HG03521 (cell line): ENCODE measurements around the gene SPPL3.
"Not testable (repeated sequence)": the region's sequence is repeated elsewhere in the genome, so short reads cannot be mapped to it uniquely, and the experiment has no call there.

Experiments
- ATAC-seq: cut with Tn5 transposase; IDR thresholded peaks from one replicate; pipeline ENCODE4 v1.9.1; 2021; ENCODE audit warnings: mild to moderate bottlenecking, moderate library complexity; ENCODE audit not compliant: unreplicated experiment

SPPL3 gene, protein sequence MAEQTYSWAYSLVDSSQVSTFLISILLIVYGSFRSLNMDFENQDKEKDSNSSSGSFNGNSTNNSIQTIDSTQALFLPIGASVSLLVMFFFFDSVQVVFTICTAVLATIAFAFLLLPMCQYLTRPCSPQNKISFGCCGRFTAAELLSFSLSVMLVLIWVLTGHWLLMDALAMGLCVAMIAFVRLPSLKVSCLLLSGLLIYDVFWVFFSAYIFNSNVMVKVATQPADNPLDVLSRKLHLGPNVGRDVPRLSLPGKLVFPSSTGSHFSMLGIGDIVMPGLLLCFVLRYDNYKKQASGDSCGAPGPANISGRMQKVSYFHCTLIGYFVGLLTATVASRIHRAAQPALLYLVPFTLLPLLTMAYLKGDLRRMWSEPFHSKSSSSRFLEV

DNA sequence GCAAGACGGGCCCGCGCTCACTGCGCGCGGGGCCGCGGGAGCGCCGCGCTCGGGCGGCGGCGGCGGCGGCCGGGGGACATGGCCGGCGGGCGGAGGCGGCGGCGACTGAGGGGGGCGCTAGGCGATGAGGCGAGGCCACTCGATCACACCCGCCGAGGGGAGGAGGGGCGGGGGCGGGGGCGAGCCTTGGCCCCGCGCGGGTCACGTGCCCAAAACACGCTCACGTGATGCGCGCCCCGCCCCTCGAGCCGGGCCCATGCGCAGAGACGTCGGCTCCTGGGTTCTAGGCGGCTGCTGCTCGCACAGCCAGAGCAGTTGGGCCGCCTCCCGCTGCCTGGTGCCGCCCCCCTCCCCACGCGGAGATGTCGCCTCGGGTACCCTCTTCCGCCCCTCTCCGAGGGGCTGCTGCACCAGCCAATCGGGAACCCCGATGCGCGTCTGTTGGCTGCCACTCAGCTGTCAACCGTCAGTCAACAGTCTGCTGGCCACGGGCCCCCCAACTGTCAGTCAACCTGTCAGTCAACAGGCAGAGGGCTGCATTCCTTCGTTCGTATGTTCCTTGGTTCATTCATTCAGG, at the start of gene SPPL3:
SPPL3 (minus strand) TSS at position 162 of the 577 bp plus-strand sequence. CDS start 491 bp downstream, outside the sequence.
- ATAC-seq, result peak; percentile 61

DNA sequence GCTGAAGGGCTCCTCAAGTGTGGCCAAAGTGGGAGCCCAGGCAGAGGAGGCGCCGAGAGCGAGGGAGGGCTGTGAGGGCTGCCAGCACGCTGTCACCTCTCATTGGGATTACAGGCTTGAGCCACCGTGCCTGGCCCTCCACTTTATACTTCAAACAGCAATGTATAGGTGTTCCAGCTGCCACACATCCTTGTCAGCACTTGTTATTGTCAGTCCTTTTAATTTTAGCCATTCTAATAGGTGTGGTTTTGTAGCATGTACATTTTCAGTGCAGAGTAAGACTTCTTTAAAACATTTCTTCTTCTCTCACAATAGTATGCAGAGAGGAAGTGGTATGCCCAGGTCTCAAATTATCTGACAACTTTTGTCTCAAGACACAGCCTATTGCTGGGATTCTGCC, 46.6 kb upstream of the SPPL3 start:
- no peak for ATAC-seq

DNA sequence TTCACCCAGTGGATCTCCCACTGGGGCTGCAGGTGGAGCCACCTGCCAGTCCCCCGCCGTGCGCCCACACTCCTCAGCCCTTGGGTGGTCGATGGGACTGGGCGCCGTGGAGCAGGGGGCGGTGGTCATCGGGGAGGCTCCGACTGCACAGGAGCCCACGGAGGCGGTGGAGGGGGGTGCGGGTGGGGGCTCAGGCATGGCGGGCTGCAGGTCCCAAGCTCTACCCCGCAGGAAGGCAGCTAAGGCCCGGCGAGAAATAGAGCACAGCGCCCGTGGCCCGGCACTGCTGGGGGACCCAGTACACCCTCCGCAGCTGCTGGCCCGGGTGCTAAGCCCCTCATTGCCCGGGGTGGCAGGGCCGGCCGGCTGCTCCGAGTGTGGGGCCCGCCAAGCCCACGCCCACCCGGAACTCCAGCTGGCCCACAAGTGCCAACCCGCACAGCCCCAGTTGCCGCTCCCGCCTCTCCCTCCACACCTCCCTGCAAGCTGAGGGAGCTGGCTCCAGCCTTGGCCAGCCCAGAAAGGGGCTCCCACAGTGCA, 46.2 kb upstream of the SPPL3 start:
- not testable (repeated sequence) for ATAC-seq

DNA sequence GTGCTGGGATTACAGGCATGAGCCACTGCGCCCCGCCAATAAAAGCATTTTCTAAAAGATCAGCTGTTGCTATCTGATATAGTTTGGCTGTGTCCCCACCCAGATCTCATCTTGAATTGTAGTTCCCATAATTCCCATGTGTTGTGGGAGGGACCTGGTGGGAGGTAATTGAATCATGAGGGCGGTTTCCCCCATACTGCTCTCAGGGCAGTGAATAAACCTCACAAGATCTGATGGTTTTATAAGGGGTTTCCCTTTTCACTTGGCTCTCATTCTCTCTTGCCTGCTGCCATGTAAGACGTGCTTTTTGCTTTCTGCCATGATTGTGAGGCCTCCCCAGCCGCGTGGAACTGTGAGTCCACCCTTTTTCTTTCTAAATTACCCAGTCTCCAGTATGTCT, 41.4 kb upstream of the SPPL3 start:
- not testable (repeated sequence) for ATAC-seq

DNA sequence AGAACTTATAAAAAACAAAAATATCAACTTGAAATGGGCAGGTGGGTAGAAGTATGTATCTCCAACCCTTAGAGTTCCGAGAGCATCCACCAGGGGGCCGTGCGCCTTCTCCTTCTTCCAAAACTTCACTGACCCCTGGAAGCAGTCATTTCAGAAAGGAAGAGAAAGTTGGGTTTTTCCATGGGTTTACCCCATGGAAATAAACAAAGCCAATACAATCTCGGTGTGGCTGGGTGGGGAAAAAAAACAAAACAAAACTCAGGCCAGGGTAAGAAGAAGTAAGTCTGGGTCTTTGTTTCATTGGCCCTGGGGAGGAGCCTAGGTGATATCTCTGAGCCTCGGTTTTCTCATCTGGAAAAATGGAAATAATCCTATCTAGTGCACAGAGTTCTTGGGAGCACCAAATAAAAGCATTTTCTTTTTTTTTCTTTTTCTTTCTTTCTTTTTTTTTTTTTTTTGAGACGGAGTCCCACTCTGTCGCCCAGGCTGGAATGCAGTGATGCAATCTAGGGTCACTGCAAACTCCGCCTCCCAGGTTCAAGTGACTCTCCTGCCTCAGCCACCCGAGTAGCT, 40.6 kb upstream of the SPPL3 start:
- ATAC-seq, result no peak

DNA sequence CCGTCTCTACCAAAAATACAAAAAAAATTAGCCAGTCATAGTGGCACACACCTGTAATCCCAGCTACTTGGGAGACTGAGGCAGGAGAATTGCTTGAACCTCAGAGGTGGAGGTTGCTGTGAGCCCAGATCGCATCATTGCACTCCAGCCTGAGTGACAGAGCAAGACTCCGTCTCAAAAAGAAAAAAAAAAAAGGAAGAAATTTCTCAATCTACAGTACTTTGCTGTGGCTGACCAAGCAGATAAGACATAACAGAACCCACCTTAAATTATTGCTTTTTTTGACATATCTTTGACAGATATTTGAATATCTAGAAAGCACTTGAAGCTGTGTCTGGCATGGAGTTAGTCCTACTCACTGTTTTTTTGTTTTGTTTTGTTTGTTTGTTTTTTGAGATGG, 39.3 kb upstream of the SPPL3 start:
- no peak for ATAC-seq

DNA sequence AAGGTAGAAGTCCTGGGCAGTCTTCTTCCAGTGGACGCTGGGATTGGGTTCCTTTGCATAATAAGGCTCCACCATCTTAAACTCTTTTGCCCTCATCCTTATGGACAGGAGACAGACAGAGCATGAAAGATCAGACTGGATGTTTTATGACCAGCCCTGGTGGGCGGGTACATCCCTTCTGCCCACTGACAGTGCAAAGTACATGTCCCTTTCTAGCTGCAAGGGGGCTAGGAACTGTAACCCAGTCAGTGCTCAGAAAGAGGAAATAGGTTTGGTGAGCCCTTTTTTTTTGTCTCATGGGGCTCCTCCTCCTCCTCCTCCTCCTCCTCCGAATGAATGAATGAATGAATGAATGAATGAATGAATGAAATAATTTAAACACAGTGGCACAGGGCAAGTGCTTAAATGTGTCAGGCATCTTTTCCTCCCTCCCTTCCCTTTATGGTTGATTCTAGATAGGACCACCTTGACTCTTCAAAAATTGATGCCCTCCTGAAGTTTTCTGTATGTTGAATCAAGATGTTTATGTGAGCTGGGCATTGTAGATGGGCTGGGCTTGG, 37.8 kb upstream of the SPPL3 start:
- ATAC-seq, result no peak

DNA sequence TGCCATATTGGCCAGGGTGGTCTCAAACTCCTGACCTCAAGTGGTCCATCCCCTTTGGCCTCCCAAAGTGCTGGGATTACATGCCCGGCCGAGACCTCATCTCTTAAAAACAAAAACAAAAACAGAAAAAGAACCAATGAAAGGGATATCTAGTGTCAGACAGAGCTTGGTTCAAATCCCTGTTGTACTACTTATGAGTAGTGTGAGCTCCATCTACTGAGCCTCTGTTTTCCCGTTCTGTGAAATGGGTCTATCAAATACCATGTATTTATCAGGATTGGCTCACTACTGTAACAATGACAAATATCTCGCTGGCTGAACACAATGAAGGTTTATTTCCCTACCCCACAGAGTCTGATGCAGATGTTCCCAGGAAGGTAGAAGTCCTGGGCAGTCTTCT, 37.3 kb upstream of the SPPL3 start:
- ATAC-seq, result no peak

GRCh38 chr12:120940799-120941198, 36.6 kb upstream of the SPPL3 start:
- ATAC-seq, result no peak

DNA sequence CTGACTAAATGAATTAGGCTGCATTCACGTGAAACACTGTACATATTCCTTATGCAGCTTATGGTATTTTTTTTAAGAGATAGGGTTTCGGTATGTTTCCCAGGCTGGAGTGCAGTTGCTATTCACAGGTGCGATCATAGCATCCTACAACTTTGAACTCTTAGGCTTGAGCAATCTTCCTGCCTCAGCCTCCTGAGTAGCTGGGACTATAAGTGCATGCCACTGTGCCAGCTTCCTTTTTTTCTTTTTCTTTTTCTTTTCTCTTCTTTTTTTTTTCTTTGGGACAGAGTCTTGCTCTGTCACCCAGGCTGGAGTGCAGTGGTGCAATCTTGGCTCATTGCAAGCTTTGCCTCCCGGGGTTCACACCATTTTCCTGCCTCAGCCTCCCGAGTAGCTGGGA, 35.8 kb upstream of the SPPL3 start:
- ATAC-seq, result no peak

DNA sequence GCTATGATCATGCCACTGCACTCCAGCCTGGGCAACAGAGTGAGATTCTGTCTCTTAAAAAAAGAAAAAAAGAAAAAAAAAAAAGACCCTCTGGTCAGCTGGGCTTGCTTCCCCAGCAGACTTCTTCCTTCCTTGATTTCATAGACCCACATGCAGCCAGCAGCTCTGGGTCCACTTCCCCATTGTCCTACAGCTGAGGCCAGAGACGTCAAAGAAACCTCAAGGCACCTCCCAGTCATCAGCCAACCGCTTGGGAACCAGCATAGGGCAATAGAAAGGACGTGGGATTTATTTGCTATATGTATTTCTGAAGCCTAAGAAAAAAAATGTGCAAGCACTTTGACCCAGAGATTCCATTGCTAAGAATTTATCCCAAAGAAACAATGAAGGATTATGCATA, 35.4 kb upstream of the SPPL3 start:
- no peak for ATAC-seq

DNA sequence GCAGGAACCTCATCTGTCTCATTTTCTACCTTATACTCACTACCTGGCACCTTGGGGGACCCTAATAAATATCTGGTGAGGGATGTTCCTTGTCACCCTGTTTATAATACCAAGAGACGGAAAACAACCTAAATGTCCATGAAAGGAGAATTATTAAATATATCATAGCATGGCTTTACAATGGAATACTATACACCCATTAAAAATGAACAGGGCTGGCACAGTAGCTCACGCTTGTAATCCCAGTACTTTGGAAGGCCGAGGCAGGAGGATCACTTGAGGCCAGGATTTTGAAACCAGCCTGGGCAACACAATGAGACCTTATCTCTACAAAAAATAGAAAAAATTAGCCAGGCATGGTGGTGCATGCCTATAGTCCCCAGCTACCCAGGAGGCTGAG, 34.3 kb upstream of the SPPL3 start:
- ATAC-seq, result no peak

- no peak for ATAC-seq
These were observed 32.0 kb upstream of the SPPL3 start for GRCh38 chr12:120936197-120936596.

DNA sequence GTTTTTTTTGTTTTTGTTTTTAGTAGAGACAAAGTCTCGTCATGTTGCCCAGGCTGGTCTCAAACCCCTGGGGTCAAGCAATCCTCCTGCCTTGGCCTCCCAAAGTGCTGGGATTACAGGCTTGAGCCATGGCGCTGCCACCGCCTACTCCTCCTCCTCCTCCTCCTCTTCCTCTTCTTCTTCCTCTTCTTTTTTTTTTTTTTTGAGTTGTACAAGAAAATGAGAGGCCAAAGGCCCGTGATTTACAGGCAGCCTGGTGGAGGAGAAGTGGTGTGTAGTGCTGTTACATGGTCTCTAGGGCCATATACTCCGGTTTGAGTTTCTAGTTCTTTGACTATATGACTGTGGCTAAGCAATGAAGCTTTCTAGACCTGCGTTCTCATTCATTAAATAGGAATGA, 29.6 kb upstream of the SPPL3 start:
- ATAC-seq, result no peak

DNA sequence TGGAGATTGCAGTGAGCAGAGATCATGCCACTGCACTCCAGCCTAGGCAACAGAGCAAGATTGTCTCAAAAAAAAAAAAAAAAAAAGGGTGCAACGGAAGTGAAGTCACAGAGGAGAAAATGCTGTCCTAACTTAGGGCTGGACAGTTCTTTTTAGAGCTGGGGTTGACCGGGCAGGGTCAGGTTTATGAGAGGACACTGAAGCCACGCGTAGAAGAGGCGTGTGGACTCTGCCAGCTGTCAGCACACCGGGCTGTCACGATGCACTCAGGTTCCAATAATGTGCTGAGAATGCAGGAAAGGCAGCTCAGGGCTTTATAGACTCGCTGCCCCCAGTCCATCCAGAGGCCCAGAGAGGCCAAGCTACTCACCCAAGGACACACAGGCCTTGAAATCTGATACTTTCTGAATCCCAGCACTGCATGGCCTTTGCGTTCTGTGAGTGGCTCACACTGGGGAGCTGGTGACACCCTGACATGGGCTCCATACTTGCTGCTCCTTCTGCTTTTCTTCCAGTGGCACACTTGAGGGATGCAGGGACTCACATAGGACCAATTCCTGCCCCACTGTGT, 28.9 kb upstream of the SPPL3 start:
- no peak for ATAC-seq

- ATAC-seq, result no peak
These were observed 27.9 kb upstream of the SPPL3 start for GRCh38 chr12:120932058-120932457.

DNA sequence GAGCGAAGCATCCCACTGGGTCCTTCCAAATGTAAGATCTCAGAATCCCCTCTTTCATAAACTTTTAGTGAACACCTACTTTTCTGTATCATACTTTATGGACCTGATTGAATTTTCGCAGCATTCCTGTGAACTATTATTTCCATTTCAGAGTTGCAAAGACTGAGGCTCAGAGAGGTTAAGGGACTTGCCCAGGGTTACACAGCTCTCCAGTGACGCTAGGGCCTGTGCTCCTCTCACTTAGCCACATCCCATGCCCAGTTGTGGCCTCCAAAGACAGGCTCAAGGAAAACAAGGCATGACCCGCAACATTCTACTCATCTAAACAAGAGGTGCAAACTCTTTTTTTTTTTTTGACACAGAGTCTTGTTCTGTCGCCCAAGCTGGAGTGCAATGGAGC, 25.9 kb upstream of the SPPL3 start:
- no peak for ATAC-seq

DNA sequence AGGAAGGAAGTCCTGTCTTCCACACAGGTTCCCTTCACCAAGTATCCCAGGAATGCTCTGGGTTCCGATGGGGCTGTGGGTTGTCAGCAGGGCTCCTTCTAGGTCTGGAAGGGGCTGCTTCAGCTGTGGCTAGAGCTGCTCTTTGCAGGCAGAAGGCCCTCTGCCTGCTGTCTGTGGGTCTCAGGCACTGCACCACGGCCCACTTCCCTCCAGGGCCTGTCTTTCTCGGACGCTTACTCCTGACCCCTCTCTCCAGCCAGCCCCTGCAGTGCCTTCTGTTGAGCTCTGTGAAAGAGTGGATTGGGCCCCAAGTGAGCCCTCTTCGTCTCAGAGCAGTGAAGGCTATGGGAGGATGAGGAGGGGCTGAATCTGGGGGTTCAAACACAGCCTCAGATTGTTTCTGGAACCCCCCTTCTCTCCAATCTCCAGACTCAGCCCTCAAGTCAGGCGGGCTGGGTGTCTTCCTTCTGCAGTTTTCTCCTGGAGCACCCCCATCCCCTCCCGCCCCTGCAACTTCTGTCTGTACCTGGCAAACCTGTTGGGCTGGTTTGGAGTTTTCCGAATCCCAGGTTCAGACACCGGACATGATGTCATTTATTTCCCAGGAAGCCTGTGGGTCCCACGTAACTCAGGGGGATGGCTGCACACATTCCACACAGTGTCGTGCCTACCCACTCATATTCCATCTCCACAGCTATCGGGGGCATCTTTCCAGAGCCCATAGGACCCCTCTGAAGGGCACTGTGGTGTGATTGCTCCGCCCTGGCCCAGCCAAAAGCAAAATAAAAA, 24.9 kb upstream of the SPPL3 start:
- no peak for ATAC-seq

DNA sequence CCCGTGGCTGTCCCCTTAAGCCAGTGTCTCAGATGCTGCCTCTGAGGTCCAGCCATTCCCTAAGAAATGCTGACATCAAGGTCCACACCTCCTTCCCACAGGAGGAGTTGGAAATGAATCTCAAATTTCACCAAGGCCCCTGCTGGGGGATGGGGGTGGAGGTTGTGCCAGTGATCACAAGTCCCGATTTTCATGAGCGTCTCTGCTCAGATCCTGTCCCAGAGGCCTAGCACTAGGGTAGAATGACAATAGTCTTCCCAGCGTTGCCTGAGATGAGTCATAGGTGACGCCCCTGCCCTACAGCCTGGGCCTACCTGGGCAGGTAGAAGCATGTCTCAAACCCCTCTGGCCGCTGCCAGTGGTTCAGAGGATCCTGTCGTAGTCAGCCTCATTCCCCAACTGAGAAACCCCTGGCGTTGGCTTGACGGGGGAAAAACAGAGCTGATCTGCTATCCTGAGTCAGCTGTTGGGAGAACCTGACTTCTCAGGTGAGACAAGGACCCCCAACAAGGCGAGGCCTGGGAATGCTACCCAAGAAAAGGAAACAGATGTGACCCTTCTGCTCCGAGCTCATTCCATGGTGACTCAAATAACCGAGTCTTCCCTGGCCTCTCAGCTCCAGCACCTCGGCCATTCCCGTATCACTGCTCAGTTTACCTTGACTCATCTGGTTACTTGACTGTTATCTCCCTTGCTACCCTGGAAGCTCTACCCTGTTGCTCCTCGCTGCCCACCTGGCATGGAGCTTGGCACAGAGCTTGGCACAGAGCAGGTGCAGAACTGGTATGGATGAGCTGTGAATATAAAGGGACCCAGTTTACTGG, 21.8 kb upstream of the SPPL3 start:
- no peak for ATAC-seq

GRCh38 chr12:120922279-120922678, 18.1 kb upstream of the SPPL3 start:
- ATAC-seq, result no peak
